GM12878 (cell line): ENCODE measurements around the gene ENDOD1. TPM values are rescaled to one million over a fixed set of nuclear protein-coding genes. Genes with fewer than 3 reads are reported as not detected.
"Not testable (repeated sequence)": the region's sequence is repeated elsewhere in the genome, so short reads cannot be mapped to it uniquely, and the experiment has no call there.

Experiments used
- ATAC-seq: fragments of 200-7000 bp; cut with Tn5 transposase; 3 replicates; pipeline ENCODE4 v1.9.1; 2020; ENCODE audit warnings: mild to moderate bottlenecking, moderate library complexity
- BruUV-seq: library from RNA; stranded (reverse); fragments of 400-500 nt; replicated peaks from 2 replicates; lab custom pipeline; 2021; lab: Mats Ljungman, UMichigan
- CTCF ChIA-PET: fragments of 300-600 bp; sonication (Branson Sonifier 250); formaldehyde crosslinking; extraction: SDS; loops from one replicate; lab custom pipeline; 2021; ENCODE audit warnings: inconsistent platforms; lab: Yijun Ruan, JAX
- POLR2A ChIA-PET: fragments of 350-600 bp; formaldehyde crosslinking; extraction: SDS; loops from one replicate; lab custom pipeline; 2021; ENCODE audit warnings: inconsistent platforms; lab: Charles Lee
- RAD21 ChIA-PET: fragments of 300-600 bp; sonication (Branson Sonifier 250); formaldehyde crosslinking; loops from one replicate; lab custom pipeline; 2023; ENCODE audit warnings: antibody characterized with exemption; ENCODE audit not compliant: unreplicated experiment; lab: Charles Lee
- SMC1A ChIA-PET: fragments of 300-600 bp; sonication (Branson Sonifier 250); formaldehyde crosslinking; loops from one replicate; lab custom pipeline; 2023; ENCODE audit not compliant: unreplicated experiment, uncharacterized antibody; lab: Charles Lee
- DNase-seq: peaks from one replicate; pipeline ENCODE4 v3.0.0-alpha.2; 2011; ENCODE audit warnings: low read depth, low spot score
- FAIRE-seq: peaks from 3 replicates; lab custom pipeline; 2011; peaks lifted over from hg19 to GRCh38; lab: Jason Lieb, UNC
- H2AFZ ChIP-seq: 2 replicates; pipeline ENCODE4 v1.6.0; 2011; ENCODE audit warnings: low read depth, low read length, control low read depth; ENCODE audit not compliant: control insufficient read depth
- H3K27ac ChIP-seq: 2 replicates; pipeline ENCODE4 v1.5.1; 2011; ENCODE audit warnings: control low read depth; ENCODE audit not compliant: control insufficient read depth, insufficient read depth
- H3K27me3 ChIP-seq, 2 experiments: replicated peaks in 1 of 2; 2 replicates each; pipeline versions ENCODE4 v1.6.0 to v1.6.1; 2011; ENCODE audit warnings: low read length in 1 of 2; ENCODE audit not compliant: control insufficient read depth in 2 of 2, insufficient read depth in 2 of 2
- H3K36me3 ChIP-seq, 2 experiments: 2 replicates each; pipeline ENCODE4 v1.5.1; 2011; ENCODE audit warnings: low read length in 1 of 2; ENCODE audit not compliant: control insufficient read depth in 2 of 2, insufficient read depth in 2 of 2
- H3K4me1 ChIP-seq: 2 replicates; pipeline ENCODE4 v1.6.1; 2011; ENCODE audit warnings: mild to moderate bottlenecking, low read length, moderate library complexity, mixed read lengths; ENCODE audit not compliant: control insufficient read depth, insufficient read depth
- H3K4me2 ChIP-seq: 2 replicates; pipeline ENCODE4 v1.6.0; 2011; ENCODE audit warnings: control low read depth; ENCODE audit not compliant: control insufficient read depth, insufficient read depth
- H3K4me3 ChIP-seq: fragments of 200-600 bp; sonication (generic); 2 replicates; pipeline ENCODE4 v1.5.1; 2016
- H3K79me2 ChIP-seq: 2 replicates; pipeline ENCODE4 v1.6.0; 2011; ENCODE audit warnings: low read length; ENCODE audit not compliant: control insufficient read depth, insufficient read depth
- H3K9ac ChIP-seq: 2 replicates; pipeline ENCODE4 v1.8.0; 2011; ENCODE audit warnings: low read length, control low read depth, mixed read lengths; ENCODE audit not compliant: control insufficient read depth, insufficient read depth
- H3K9me3 ChIP-seq: replicated peaks from 3 replicates; pipeline ENCODE4 v1.5.1; 2011; ENCODE audit warnings: mild to moderate bottlenecking, low read length; ENCODE audit not compliant: control insufficient read depth, insufficient read depth
- H4K20me1 ChIP-seq: 2 replicates; pipeline ENCODE4 v1.6.0; 2011; ENCODE audit not compliant: control insufficient read depth, insufficient read depth
- BCL3 ChIP-seq: IDR thresholded peaks from 2 replicates; pipeline ENCODE4 v1.6.1; 2011; ENCODE audit warnings: borderline replicate concordance, low read depth, mild to moderate bottlenecking, moderate library complexity, low read length; ENCODE audit not compliant: insufficient read depth, poor library complexity, severe bottlenecking
- FOXK2 ChIP-seq: fragments of 450-650 bp; IDR thresholded peaks from 2 replicates; pipeline ENCODE4 v1.6.1; 2017; ENCODE audit warnings: mild to moderate bottlenecking, moderate library complexity
- REST ChIP-seq: IDR thresholded peaks from 2 replicates; pipeline ENCODE4 v1.6.1; 2012; ENCODE audit warnings: mild to moderate bottlenecking, low read depth, low read length
- SMC3 ChIP-seq: IDR thresholded peaks from 2 replicates; pipeline ENCODE4 v1.6.1; 2011; ENCODE audit warnings: low read length, improper control_type of control experiment, borderline replicate concordance
- SP1 ChIP-seq: IDR thresholded peaks from one replicate; pipeline ENCODE4 v1.6.1; 2011; ENCODE audit warnings: low read depth, low read length
- SUPT20H ChIP-seq: IDR thresholded peaks from 2 replicates; pipeline ENCODE4 v1.6.1; 2011; ENCODE audit warnings: low read depth, mild to moderate bottlenecking, low read length, moderate library complexity, borderline replicate concordance; ENCODE audit not compliant: control insufficient read depth
- TARDBP ChIP-seq: IDR thresholded peaks from 2 replicates; pipeline ENCODE4 v1.6.1; 2016; ENCODE audit warnings: borderline replicate concordance
- TBL1XR1 ChIP-seq: IDR thresholded peaks from 2 replicates; pipeline ENCODE4 v1.6.1; 2012; ENCODE audit warnings: low read depth, low read length, improper control_type of control experiment
- TCF7 ChIP-seq: IDR thresholded peaks from 2 replicates; pipeline ENCODE4 v1.6.1; 2014; ENCODE audit warnings: antibody characterized with exemption, borderline replicate concordance
- WRNIP1 ChIP-seq: IDR thresholded peaks from 2 replicates; pipeline ENCODE4 v1.6.1; 2011; ENCODE audit warnings: low read depth, low read length, improper control_type of control experiment, borderline replicate concordance
- ZBED1 ChIP-seq: IDR thresholded peaks from 2 replicates; pipeline ENCODE4 v1.6.1; 2016; ENCODE audit warnings: borderline replicate concordance
- ZNF207 ChIP-seq: fragments of 450-650 bp; IDR thresholded peaks from 2 replicates; pipeline ENCODE4 v1.6.1; 2014; ENCODE audit warnings: antibody characterized with exemption, mild to moderate bottlenecking, borderline replicate concordance
- ZNF24 ChIP-seq: fragments of 450-650 bp; IDR thresholded peaks from 2 replicates; pipeline ENCODE4 v1.6.1; 2017; ENCODE audit warnings: antibody characterized with exemption, mild to moderate bottlenecking
- WGBS: methylation state at CpG from one replicate; pipeline ENCODE4 v1.1.6; 2016; ENCODE audit warnings: low lambda C conversion rate; ENCODE audit not compliant: insufficient replicate concordance, insufficient coverage; ENCODE audit errors: missing lambda C conversion rate; 5-methylcytosine and 5-hydroxymethylcytosine counted together
- in situ Hi-C: fragments of 300-500 bp; cut with MboI; formaldehyde crosslinking; loops from 9 replicates; pipeline ENCODE4 v1.14.3; 2018; ENCODE audit warnings: mixed read lengths
- intact Hi-C: fragments of 100-400 bp; cut with micrococcal nuclease; formaldehyde crosslinking; loops from one replicate; pipeline ENCODE4 v1.14.2; 2022; ENCODE audit not compliant: unreplicated experiment
- polyA plus RNA-seq, 11 experiments: library from polyadenylated mRNA; depleted of rRNA in 4 of 11; unstranded in 6 of 11; stranded (reverse) in 5 of 11; fragments of >200 nt; fragmentation: Nextera tagmentation in 4 of 11; fragmentation: Illumina TruSeq in 1 of 11; extraction: Ambion mirVana in 4 of 11; extraction: Trizol in 1 of 11; gene quantifications; 1 replicate in 1 of 11; 2 replicates in 10 of 11; pipeline versions ENCODE4 v1.2.1 to v1.2.3, GENCODE V29; 2011 to 2016; ENCODE audit warnings: inconsistent platforms in 2 of 11, missing spikeins in 2 of 11, low read depth in 1 of 11
- total RNA-seq, 4 experiments: library from RNA; depleted of rRNA in 3 of 4; stranded (reverse); fragments of >200 nt in 3 of 4; fragmentation: Illumina TruSeq in 1 of 4; extraction: Trizol in 1 of 4; gene quantifications; 2 replicates each; pipeline versions ENCODE4 v1.2.1 to v1.2.3, GENCODE V29; 2013 to 2021

Gene ENDOD1
- total and polyA plus RNA-seq, 10 of the 15 experiments (the other 5 are each of a cell fraction or from before 2014, with no cell fraction given), result 6.0 to 30.0 (median 12.1) TPM

GRCh38 chr11:95135880-95136279, 46.2 kb downstream of the ENDOD1 start:
- CTCF ChIA-PET, result interaction anchor here (0.6 to 24.1 kb wide), 6 partner anchors 12 to 238 kb away, joined by 3 to 459 read pairs (median 16); partner anchors contain the start of gene SRSF8
- RAD21 ChIA-PET, result interaction anchor here (8.0 kb wide), 1 partner anchor 65 kb away, joined by 110 read pairs; the partner anchor contains the start of gene SRSF8
- Histone ChIP-seq H3K27ac (no peak overlapping the region), H3K27me3 (no peaks in the 10 kb centered on the region), H4K20me1 (no peaks in the 10 kb centered on the region), H3K4me2 (no peak overlapping the region), H2AFZ (no peak overlapping the region), H3K4me3 (no peak overlapping the region), H3K9me3 (no peaks in the 10 kb centered on the region), H3K4me1 (no peaks in the 10 kb centered on the region), H3K36me3 (no peaks in the 10 kb centered on the region), H3K9ac (no peak overlapping the region), H3K79me2 (no peaks in the 10 kb centered on the region)
- DNase-seq (no peak), FAIRE-seq (no peak), ATAC-seq (no peak)
- SMC1A ChIA-PET, result interaction anchor here (2.3 to 8.3 kb wide), 4 partner anchors 13 to 67 kb away, joined by 9 to 170 read pairs (median 32); partner anchors contain the start of genes ENDOD1 and SRSF8
- intact Hi-C loops (loop anchor here (5.0 kb wide), 1 partner anchor 514 kb away; no protein-coding TSS in a partner anchor), in situ Hi-C loops (no loop called here)
- POLR2A ChIA-PET, result interaction anchor here (0.6 to 0.7 kb wide), 5 partner anchors 13 to 563 kb away, joined by 3 to 4 read pairs (median 3); partner anchors contain the start of gene ENDOD1
- BruUV-seq, result no TSS peak
- WGBS, result 98% methylated on average over 2 of the region's 2 CpGs
- TF ChIP-seq TBL1XR1 (no peak), REST (no peak), ZNF24 (no peak), SMC3 (no peak), ZBED1 (no peak), TARDBP (no peak), TCF7 (no peak), BCL3 (no peak), WRNIP1 (no peak), SP1 (no peak), FOXK2 (no peak), ZNF207 (no peak), SUPT20H (no peak)

GRCh38 chr11:95136747-95137146, 47.1 kb downstream of the ENDOD1 start:
- FAIRE-seq, result not testable (repeated sequence)

More at GRCh38 chr11:95136747-95137146, 47.1 kb downstream of the ENDOD1 start:
- ChIA-PET CTCF (interaction anchor here (0.8 to 24.1 kb wide), 15 partner anchors 11 to 514 kb away, joined by 3 to 459 read pairs (median 6); partner anchors contain the start of genes CWC15, KDM4D and SRSF8), SMC1A (interaction anchor here (1.2 to 8.3 kb wide), 9 partner anchors 12 to 167 kb away, joined by 3 to 170 read pairs (median 8); partner anchors contain the start of genes ENDOD1 and SRSF8), POLR2A (interaction anchor here (0.7 to 1.7 kb wide), 3 partner anchors 34 to 64 kb away, joined by 3 to 4 read pairs (median 4); no protein-coding TSS in a partner anchor), RAD21 (interaction anchor here (0.8 to 8.0 kb wide), 7 partner anchors 48 to 514 kb away, joined by 3 to 110 read pairs (median 4); partner anchors contain the start of genes CWC15, KDM4D and SRSF8)
- H3K4me2 ChIP-seq, H2AFZ ChIP-seq, in situ Hi-C loops, H4K20me1 ChIP-seq, H3K27ac ChIP-seq, H3K79me2 ChIP-seq, H3K4me3 ChIP-seq, H3K9ac ChIP-seq, H3K4me1 ChIP-seq, H3K9me3 ChIP-seq, DNase-seq, H3K27me3 ChIP-seq, H3K36me3 ChIP-seq, ATAC-seq, BruUV-seq: not testable (repeated sequence)
- intact Hi-C loops, result loop anchor here (5.0 kb wide), 1 partner anchor 514 kb away; no protein-coding TSS in a partner anchor
- 85% methylated on average over 4 of the region's 4 CpGs for WGBS
